WTC11 (cell line): ENCODE results near the gene HOXC11.

Experiments
- CTCF ChIP-seq: fragments of 200-600 bp; IDR thresholded peaks from 2 replicates; pipeline ENCODE4 v1.8.0; 2022; ENCODE audit warnings: antibody characterized with exemption
- ELF4 ChIP-seq: sonication (generic); formaldehyde crosslinking; IDR thresholded peaks from 2 replicates; pipeline ENCODE4 v1.8.1; 2022; ENCODE audit warnings: low read depth, mild to moderate bottlenecking, moderate library complexity, missing genetic modification reagents
- ERG ChIP-seq: fragments of 250-450 bp; sonication (Bioruptor Pico); IDR thresholded peaks from 2 replicates; pipeline ENCODE4 v1.8.0; 2021; ENCODE audit warnings: mild to moderate bottlenecking
- FOXJ3 ChIP-seq: sonication (generic); formaldehyde crosslinking; IDR thresholded peaks from 2 replicates; pipeline ENCODE4 v1.9.0; 2021; ENCODE audit warnings: missing genetic modification reagents, mild to moderate bottlenecking, borderline replicate concordance
- FOXP4 ChIP-seq: sonication (generic); formaldehyde crosslinking; IDR thresholded peaks from 2 replicates; pipeline ENCODE4 v1.8.0; 2022; ENCODE audit warnings: mild to moderate bottlenecking, missing genetic modification reagents
- HMGXB4 ChIP-seq: sonication (generic); formaldehyde crosslinking; IDR thresholded peaks from 2 replicates; pipeline ENCODE4 v1.8.1; 2023; ENCODE audit warnings: mild to moderate bottlenecking, moderate library complexity, missing genetic modification reagents
- MAX ChIP-seq: sonication (generic); formaldehyde crosslinking; IDR thresholded peaks from 2 replicates; pipeline ENCODE4 v1.8.0; 2022; ENCODE audit warnings: mild to moderate bottlenecking, missing genetic modification reagents
- NR1H2 ChIP-seq: sonication (generic); formaldehyde crosslinking; IDR thresholded peaks from 2 replicates; pipeline ENCODE4 v1.9.0; 2021; ENCODE audit warnings: mild to moderate bottlenecking, moderate library complexity, missing genetic modification reagents
- NR2C2 ChIP-seq: sonication (generic); formaldehyde crosslinking; IDR thresholded peaks from 2 replicates; pipeline ENCODE4 v1.8.0; 2022; ENCODE audit warnings: mild to moderate bottlenecking, missing genetic modification reagents
- NR3C1 ChIP-seq: sonication (generic); formaldehyde crosslinking; conservative IDR thresholded peaks from 2 replicates; pipeline ENCODE4 v1.8.1; 2023; ENCODE audit warnings: low read depth, mild to moderate bottlenecking, missing genetic modification reagents
- RELA ChIP-seq: sonication (generic); formaldehyde crosslinking; IDR thresholded peaks from 2 replicates; pipeline ENCODE4 v1.8.1; 2022; ENCODE audit warnings: missing genetic modification reagents, mild to moderate bottlenecking, borderline replicate concordance
- ZBTB21 ChIP-seq: sonication (generic); formaldehyde crosslinking; IDR thresholded peaks from 2 replicates; pipeline ENCODE4 v1.8.1; 2023; ENCODE audit warnings: mild to moderate bottlenecking, missing genetic modification reagents, borderline replicate concordance
- ZNF232 ChIP-seq: sonication (generic); formaldehyde crosslinking; IDR thresholded peaks from 2 replicates; pipeline ENCODE4 v1.8.0; 2022; ENCODE audit warnings: mild to moderate bottlenecking, missing genetic modification reagents
- ZNF263 ChIP-seq: sonication (generic); formaldehyde crosslinking; IDR thresholded peaks from 2 replicates; pipeline ENCODE4 v1.8.1; 2022; ENCODE audit warnings: low read depth, mild to moderate bottlenecking, moderate library complexity, missing genetic modification reagents

- TF ChIP-seq ELF4 (CRISPR knock-in tag), result no peak
- TF ChIP-seq NR2C2 (CRISPR knock-in tag), result no peak
- no peak for TF ChIP-seq ERG (CRISPR knock-in tag)
- no peak for TF ChIP-seq FOXJ3
- no peak for TF ChIP-seq ZBTB21 (CRISPR knock-in tag)
- no peak for TF ChIP-seq CTCF
- no peak for TF ChIP-seq ZNF263 (CRISPR knock-in tag)
- TF ChIP-seq HMGXB4 (CRISPR knock-in tag), result no peak
- no peak for TF ChIP-seq NR1H2 (CRISPR knock-in tag)
- TF ChIP-seq MAX (CRISPR knock-in tag), result no peak
- no peak for TF ChIP-seq NR3C1
- TF ChIP-seq RELA (CRISPR knock-in tag), result no peak
- no peak for TF ChIP-seq FOXP4 (CRISPR knock-in tag)
- no peak for TF ChIP-seq ZNF232
These were observed 21.2 kb upstream of the HOXC11 start for GRCh38 chr12:53951577-53952334.
